ENCODE measurements around the gene NLRP6. TPM values are rescaled to one million over a fixed set of nuclear protein-coding genes. Genes with fewer than 3 reads are reported as not detected.

The NLRP6 gene
- total and polyA plus RNA-seq, 3 experiments from 2014 or later = 3.5 to 11.7 (median 3.6) TPM

DNA sequence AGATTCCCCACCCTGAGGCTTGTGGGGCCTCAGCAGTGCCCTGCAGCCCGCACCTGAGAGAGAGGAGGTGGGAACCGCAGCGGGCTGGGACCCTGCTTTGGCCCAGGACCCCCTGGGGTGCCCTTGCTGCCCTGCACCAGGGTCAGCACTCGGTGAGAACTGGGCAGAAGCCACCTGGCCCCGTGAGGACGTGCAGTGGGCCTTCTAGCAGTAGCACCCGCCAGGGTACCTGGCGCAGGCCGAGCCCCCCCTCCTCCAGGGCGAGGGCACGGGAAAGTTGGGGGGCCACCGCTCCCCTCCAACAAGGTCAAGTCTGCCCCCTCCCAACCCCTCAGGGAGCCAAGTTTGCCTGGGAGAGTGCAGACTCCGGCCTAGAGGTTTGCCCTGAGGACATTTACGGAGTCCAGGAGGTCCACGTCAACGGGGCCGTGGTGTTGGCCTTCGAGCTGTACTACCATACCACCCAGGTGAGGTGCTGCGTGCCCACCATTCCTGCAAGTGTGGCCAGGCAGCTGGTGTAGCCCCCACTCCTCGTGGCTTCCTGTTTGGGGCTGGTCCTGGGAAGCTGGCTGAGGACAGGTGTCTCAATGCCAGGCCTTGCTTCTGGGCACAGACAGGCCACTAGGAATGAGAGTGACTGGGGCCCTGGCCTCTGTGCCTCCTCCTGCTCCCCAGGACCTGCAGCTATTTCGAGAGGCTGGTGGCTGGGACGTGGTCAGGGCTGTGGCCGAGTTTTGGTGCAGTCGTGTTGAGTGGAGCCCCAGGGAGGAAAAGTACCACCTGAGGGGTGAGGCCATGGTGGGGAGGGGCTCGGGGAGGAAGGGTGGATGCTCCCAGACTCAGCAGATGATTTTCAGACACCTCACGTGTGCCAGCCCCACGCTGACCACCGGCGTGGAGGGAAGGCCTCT is 14.3 kb downstream of the NLRP6 start:
- H3K9me3 Mint-ChIP-seq = no peaks in the 10 kb centered on the region
- Histone ChIP-seq H3K4me1 (ENCODE audit: insufficient read depth, low read length) (peaks cover 21% of the 10 kb centered on the region), H3K9me3 (ENCODE audit: low read length) (no peaks in the 10 kb centered on the region), H3K27ac (ENCODE audit: low read depth, low read length) (no peak overlapping the region), H3K4me3 (ENCODE audit: low read length) (no peak overlapping the region), H3K36me3 (ENCODE audit: insufficient read depth, low read length) (no peaks in the 10 kb centered on the region), H3K27me3 (ENCODE audit: insufficient read depth, low read length, poor library complexity, severe bottlenecking) (no peaks in the 10 kb centered on the region)
- POLR2A ChIA-PET = interaction anchor here (1.0 kb wide), 1 partner anchor 124 kb away, joined by 3 read pairs; no protein-coding TSS in a partner anchor
- peaks cover 0 to 6% of the 10 kb centered on the region in 2 donors for H3K27me3 Mint-ChIP-seq
- peaks cover 19 to 44% (median 25%) of the 10 kb centered on the region in 3 donors for H3K4me1 Mint-ChIP-seq
- peak overlapping the region in 1 of 8 donors; percentile 57 for H3K27ac Mint-ChIP-seq
- H3K36me3 Mint-ChIP-seq = peaks cover 0 to 48% (median 0%) of the 10 kb centered on the region in 3 donors
- peak in 1 of 5 donors; percentile 44 for DNase-seq
- no peak overlapping the region for H3K4me3 Mint-ChIP-seq
- CTCF ChIA-PET = interaction anchor here (2.7 kb wide), 1 partner anchor 42 kb away, joined by 8 read pairs; no protein-coding TSS in a partner anchor

DNA sequence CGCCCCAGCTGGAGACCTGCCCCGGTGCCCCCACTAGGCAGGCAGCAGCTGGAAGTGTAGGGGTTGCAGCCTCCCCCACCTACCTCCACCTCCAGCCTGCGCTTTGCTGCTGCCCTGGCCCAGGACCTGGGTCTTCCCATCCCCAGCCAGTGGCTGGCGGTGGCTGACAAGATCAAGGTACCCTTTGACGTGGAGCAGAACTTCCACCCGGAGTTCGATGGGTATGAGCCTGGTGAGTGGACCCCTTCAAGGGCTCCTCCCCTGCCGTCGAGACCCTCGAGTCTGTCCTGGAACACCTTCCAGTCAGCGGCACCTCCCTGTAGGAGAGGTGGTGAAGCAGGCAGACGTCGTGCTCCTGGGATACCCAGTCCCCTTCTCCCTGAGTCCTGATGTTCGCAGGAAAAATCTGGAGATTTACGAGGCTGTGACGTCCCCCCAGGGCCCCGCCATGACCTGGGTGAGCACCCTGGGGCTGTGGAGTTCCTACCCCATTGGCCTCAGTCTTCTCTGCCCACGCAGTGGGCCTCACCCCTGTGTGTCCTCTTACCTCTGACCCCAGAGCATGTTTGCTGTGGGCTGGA is 15.2 kb downstream of the NLRP6 start:
- Mint-ChIP-seq H3K36me3 (peaks cover 0 to 42% (median 0%) of the 10 kb centered on the region in 3 donors), H3K4me1 (peaks cover 28 to 46% (median 28%) of the 10 kb centered on the region in 3 donors), H3K27ac (peak overlapping the region in 1 of 8 donors; percentile 50), H3K9me3 (no peaks in the 10 kb centered on the region), H3K27me3 (peaks cover 0 to 1% of the 10 kb centered on the region in 2 donors), H3K4me3 (no peak overlapping the region)
- Histone ChIP-seq H3K27ac (ENCODE audit: low read depth, low read length) (no peak overlapping the region), H3K27me3 (ENCODE audit: insufficient read depth, low read length, poor library complexity, severe bottlenecking) (no peaks in the 10 kb centered on the region), H3K4me1 (ENCODE audit: insufficient read depth, low read length) (peaks cover 30% of the 10 kb centered on the region), H3K36me3 (ENCODE audit: insufficient read depth, low read length) (no peaks in the 10 kb centered on the region), H3K9me3 (ENCODE audit: low read length) (no peaks in the 10 kb centered on the region), H3K4me3 (ENCODE audit: low read length) (no peak overlapping the region)
- peak in 1 of 5 donors; percentile 46 for DNase-seq
- CTCF ChIA-PET = interaction anchor here (1.4 to 2.7 kb wide), 2 partner anchors 13 to 43 kb away, joined by 3 to 8 read pairs; no protein-coding TSS in a partner anchor
- POLR2A ChIA-PET = interaction anchor here (1.0 to 1.1 kb wide), 3 partner anchors 24 to 123 kb away, joined by 3 to 4 read pairs (median 3); no protein-coding TSS in a partner anchor

DNA sequence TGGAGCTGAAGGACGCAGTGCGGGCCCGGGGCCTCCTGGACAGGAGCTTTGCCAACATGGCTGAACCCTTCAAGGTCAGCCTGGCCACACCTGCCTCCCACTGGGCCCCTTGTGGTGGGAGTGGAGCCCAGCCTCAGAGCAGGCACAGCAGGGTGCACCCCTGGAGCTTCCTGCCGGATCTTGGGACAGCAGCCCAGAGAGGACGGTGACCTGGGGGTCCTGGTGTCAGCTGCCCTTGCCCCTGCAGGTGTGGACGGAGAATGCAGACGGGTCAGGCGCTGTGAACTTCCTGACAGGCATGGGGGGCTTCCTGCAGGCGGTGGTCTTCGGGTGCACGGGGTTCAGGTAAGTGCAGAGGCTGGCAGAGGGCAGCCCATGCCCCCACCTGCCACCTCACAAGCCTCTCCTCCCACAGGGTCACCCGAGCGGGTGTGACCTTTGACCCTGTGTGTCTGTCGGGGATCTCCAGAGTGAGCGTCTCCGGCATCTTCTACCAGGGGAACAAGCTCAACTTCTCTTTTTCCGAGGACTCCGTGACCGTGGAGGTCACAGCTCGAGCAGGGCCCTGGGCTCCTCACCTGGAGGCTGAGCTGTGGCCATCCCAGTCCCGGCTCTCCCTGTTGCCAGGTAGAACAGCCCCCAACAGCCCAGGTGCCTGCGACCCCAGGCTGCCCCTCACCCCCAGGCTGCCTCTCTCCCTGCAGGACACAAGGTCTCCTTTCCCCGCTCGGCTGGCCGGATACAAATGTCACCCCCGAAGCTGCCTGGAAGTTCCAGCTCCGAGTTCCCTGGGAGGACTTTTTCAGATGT is 15.8 kb downstream of the NLRP6 start:
- no peaks in the 10 kb centered on the region for H3K36me3 ChIP-seq (ENCODE audit: insufficient read depth, low read length)
- no peaks in the 10 kb centered on the region for H3K27me3 ChIP-seq (ENCODE audit: insufficient read depth, low read length, poor library complexity, severe bottlenecking)
- ChIA-PET POLR2A (interaction anchor here (1.0 to 1.7 kb wide), 5 partner anchors 9 to 122 kb away, joined by 3 to 4 read pairs (median 3); partner anchors contain the start of genes BET1L and RIC8A), CTCF (interaction anchor here (1.4 to 2.7 kb wide), 3 partner anchors 12 to 44 kb away, joined by 3 to 8 read pairs (median 5); no protein-coding TSS in a partner anchor)
- Mint-ChIP-seq H3K27me3 (no peaks in the 10 kb centered on the region), H3K36me3 (peaks cover 0 to 42% (median 0%) of the 10 kb centered on the region in 3 donors), H3K9me3 (no peaks in the 10 kb centered on the region), H3K4me1 (peaks cover 30 to 50% (median 31%) of the 10 kb centered on the region in 3 donors), H3K4me3 (peak overlapping the region in 1 of 7 donors; percentile 23), H3K27ac (peak overlapping the region in 2 of 8 donors; percentile 50 to 60)
- no peak overlapping the region for H3K27ac ChIP-seq (ENCODE audit: low read depth, low read length)
- peaks cover 34% of the 10 kb centered on the region for H3K4me1 ChIP-seq (ENCODE audit: insufficient read depth, low read length)
- H3K9me3 ChIP-seq (ENCODE audit: low read length) = no peaks in the 10 kb centered on the region
- peak in 1 of 5 donors; percentile 43 for DNase-seq
- H3K4me3 ChIP-seq (ENCODE audit: low read length) = no peak overlapping the region

DNA sequence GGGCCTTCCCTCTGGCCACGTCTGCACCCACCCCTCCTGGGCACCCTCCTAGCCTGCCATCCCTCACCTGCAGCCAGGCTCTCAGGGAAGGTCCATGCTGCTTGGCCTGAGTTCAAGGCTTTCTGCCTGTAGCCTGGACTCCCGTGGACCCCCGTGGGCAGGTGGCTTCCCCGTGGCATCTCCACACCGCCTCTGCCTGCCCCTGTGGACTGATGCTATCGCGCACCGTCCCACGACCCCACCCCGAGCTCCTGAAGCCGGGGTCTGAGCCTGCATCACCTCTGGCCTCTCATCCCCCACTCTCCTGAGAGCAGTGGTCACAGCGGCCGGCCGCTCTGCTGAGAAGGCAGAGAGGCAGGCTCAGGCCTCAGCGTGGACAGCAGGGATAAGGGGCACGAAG is 16.6 kb downstream of the NLRP6 start:
- no peaks in the 10 kb centered on the region for H3K9me3 Mint-ChIP-seq
- no peak overlapping the region for H3K27ac Mint-ChIP-seq
- Histone ChIP-seq H3K27me3 (ENCODE audit: insufficient read depth, low read length, poor library complexity, severe bottlenecking) (no peaks in the 10 kb centered on the region), H3K4me3 (ENCODE audit: low read length) (no peak overlapping the region), H3K27ac (ENCODE audit: low read depth, low read length) (no peak overlapping the region), H3K36me3 (ENCODE audit: insufficient read depth, low read length) (no peaks in the 10 kb centered on the region), H3K4me1 (ENCODE audit: insufficient read depth, low read length) (peaks cover 29% of the 10 kb centered on the region), H3K9me3 (ENCODE audit: low read length) (no peaks in the 10 kb centered on the region)
- peaks cover 0 to 42% (median 0%) of the 10 kb centered on the region in 3 donors for H3K36me3 Mint-ChIP-seq
- ChIA-PET CTCF (interaction anchor here (1.1 to 2.7 kb wide), 5 partner anchors 10 to 44 kb away, joined by 3 to 8 read pairs (median 4); no protein-coding TSS in a partner anchor), POLR2A (interaction anchor here (1.2 to 1.7 kb wide), 2 partner anchors 10 to 87 kb away, joined by 3 to 4 read pairs; partner anchors contain the start of genes BET1L and RIC8A)
- H3K4me3 Mint-ChIP-seq = no peak overlapping the region
- peak in 1 of 5 donors; percentile 27 for DNase-seq
- no peaks in the 10 kb centered on the region for H3K27me3 Mint-ChIP-seq
- H3K4me1 Mint-ChIP-seq = peaks cover 27 to 45% (median 29%) of the 10 kb centered on the region in 3 donors

DNA sequence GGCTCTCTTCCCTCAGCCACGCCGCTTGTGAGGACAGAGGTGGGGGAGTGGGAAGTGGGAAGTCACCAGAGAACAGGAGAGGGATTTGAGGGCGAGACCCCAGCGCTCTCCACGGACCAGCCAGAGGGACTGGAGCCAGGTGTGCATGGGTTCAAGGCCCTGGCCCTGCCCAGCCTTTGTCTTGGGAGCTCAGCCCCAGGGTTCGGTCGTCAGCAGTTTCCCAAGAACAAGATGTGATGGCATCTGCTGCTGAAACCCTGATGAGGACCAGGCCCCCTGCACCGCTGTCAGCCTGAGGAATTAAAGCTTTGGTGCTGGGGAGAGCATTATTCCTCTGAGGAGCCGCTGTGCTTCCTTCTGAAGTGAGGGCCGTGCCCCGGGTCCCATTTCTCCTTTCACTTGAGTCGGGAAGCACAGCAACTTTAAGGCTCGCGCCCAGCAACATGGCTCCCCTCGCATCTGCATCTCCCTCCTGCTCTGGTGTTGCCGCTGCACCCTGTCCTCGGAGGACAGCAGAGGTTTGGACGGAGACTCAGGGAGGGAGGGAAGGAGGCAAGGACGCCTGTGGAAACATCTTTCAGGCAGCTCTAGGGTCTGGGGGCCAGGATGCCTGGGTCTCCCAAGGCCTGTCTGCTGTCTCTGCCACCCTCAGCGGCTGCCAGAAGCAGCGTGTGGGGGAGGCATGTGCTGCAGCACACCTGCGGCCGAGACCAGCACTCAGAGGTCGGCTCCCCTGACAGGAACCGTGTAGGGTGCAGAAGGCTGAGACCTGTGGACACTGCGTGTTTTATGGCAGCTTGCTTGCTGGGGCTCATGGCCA is 17.4 kb downstream of the NLRP6 start:
- peak overlapping the region in 3 of 8 donors; percentile 17 to 68 (median 47) for H3K27ac Mint-ChIP-seq
- POLR2A ChIA-PET = interaction anchor here (0.8 to 1.7 kb wide), 3 partner anchors 11 to 28 kb away, joined by 4 read pairs; partner anchors contain the start of gene NLRP6

DNA sequence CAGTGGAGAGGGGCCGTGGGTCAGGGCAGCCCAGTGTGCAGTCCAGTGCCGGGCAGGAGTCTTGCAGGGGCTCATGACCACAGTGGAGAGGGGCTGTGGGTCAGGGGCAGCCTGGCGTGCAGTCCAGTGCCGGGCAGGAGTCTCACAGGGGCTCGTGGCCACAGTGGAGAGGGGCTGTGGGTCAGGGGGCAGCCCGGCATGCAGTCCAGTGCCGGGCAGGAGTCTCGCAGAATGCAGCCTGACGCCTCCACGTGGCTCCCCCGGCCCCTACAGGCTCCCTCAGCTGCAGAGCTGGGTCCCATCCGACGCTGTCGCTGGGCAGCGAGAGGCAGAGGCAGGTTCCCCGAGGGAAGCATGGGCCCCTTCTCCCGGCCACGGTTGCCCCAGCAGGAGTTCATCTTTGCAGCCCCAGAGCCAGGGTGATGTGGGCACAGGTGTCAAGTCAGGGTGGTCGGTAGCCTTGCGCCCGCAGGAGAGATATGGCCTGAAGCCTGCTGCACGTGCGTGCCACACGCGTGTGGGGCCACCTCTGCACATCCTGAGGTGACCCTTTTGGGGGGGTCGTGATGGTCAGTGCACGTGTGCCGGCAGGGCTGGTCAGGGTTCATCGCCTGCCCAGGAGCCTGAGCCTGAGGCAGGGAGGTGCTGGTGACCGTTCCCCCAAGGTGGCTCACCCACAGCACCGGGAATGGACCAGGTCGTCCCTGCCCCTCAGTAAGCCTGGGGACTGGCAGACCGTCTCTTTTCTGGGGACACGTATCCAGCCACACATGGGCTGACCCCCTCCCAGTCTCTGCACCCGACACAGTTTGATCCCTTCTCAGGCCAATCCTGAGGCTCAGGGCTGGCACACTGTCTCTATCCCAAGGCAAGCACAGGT is 18.2 kb downstream of the NLRP6 start:
- Histone ChIP-seq H3K36me3 (ENCODE audit: insufficient read depth, low read length) (no peaks in the 10 kb centered on the region), H3K9me3 (ENCODE audit: low read length) (no peaks in the 10 kb centered on the region), H3K27ac (ENCODE audit: low read depth, low read length) (no peak overlapping the region), H3K4me1 (ENCODE audit: insufficient read depth, low read length) (peaks cover 20% of the 10 kb centered on the region), H3K27me3 (ENCODE audit: insufficient read depth, low read length, poor library complexity, severe bottlenecking) (no peaks in the 10 kb centered on the region), H3K4me3 (ENCODE audit: low read length) (no peak overlapping the region)
- DNase-seq = peak in 1 of 5 donors; percentile 45
- CTCF ChIA-PET = interaction anchor here (1.1 to 1.4 kb wide), 2 partner anchors 8 to 16 kb away, joined by 3 to 4 read pairs; no protein-coding TSS in a partner anchor
- H3K9me3 Mint-ChIP-seq = no peaks in the 10 kb centered on the region
- H3K27me3 Mint-ChIP-seq = peaks cover 0 to 5% of the 10 kb centered on the region in 2 donors
- peak overlapping the region in 2 of 8 donors; percentile 74 to 79 for H3K27ac Mint-ChIP-seq
- H3K4me1 Mint-ChIP-seq = peaks cover 16 to 31% (median 19%) of the 10 kb centered on the region in 3 donors
- POLR2A ChIA-PET = interaction anchor here (0.8 to 1.7 kb wide), 3 partner anchors 11 to 29 kb away, joined by 4 read pairs; partner anchors contain the start of gene NLRP6
- H3K36me3 Mint-ChIP-seq = peaks cover 0 to 34% (median 0%) of the 10 kb centered on the region in 3 donors
- peak overlapping the region in 1 of 7 donors; percentile 61 for H3K4me3 Mint-ChIP-seq

More for the DNA sequence above, 17.4 kb downstream of the NLRP6 start:
- DNase-seq = peak in 1 of 5 donors; percentile 44
- Histone ChIP-seq H3K4me3 (ENCODE audit: low read length) (no peak overlapping the region), H3K4me1 (ENCODE audit: insufficient read depth, low read length) (peaks cover 22% of the 10 kb centered on the region), H3K27ac (ENCODE audit: low read depth, low read length) (no peak overlapping the region), H3K27me3 (ENCODE audit: insufficient read depth, low read length, poor library complexity, severe bottlenecking) (no peaks in the 10 kb centered on the region), H3K36me3 (ENCODE audit: insufficient read depth, low read length) (no peaks in the 10 kb centered on the region), H3K9me3 (ENCODE audit: low read length) (no peaks in the 10 kb centered on the region)
- Mint-ChIP-seq H3K4me3 (no peak overlapping the region), H3K4me1 (peaks cover 23 to 39% (median 25%) of the 10 kb centered on the region in 3 donors), H3K36me3 (peaks cover 0 to 40% (median 0%) of the 10 kb centered on the region in 3 donors), H3K9me3 (no peaks in the 10 kb centered on the region), H3K27me3 (peaks cover 0 to 4% of the 10 kb centered on the region in 2 donors)
- CTCF ChIA-PET = interaction anchor here (1.1 to 2.7 kb wide), 4 partner anchors 9 to 45 kb away, joined by 3 to 8 read pairs (median 4); no protein-coding TSS in a partner anchor

All from CD8-positive, alpha-beta memory T cell (primary cell).